ENCODE measurements around the gene CHDH.

GRCh38 chr3:53888232-53888631 lies 42.0 kb upstream of the CHDH start:
- TF ChIP-seq POLR2A (IDR thresholded peaks at IDR 0.05): no peak
- TF ChIP-seq POLR2AphosphoS5 (IDR thresholded peaks at IDR 0.05): no peak
